Fibroblast of skin of abdomen (primary cell): ENCODE results near the gene REG3A. TPM values are rescaled to one million over a fixed set of nuclear protein-coding genes. Genes with fewer than 3 reads are reported as not detected.

ENCODE experiments used
- DNase-seq: peaks from one replicate; pipeline ENCODE4 v3.0.0-alpha.2; 2013
- polyA plus RNA-seq, 2 experiments: library from polyadenylated mRNA; unstranded; fragments of 120-200 nt; gene quantifications; one replicate each; pipeline ENCODE4 v1.2.1, GENCODE V29; 2013; ENCODE audit not compliant: insufficient read length in 2 of 2

The REG3A gene
- polyA plus RNA-seq (2013, experiment 1 of 2; ENCODE audit: insufficient read length): not detected
- polyA plus RNA-seq (2013, experiment 2 of 2; ENCODE audit: insufficient read length): not detected

GRCh38 chr2:79159653-79160052 lies at the start of gene REG3A:
REG3A (minus strand) TSS chr2:79159753; CDS start chr2:79159405, 348 bp downstream.
- DNase-seq: no peak

GRCh38 chr2:79200762-79201161 lies 41.2 kb upstream of the REG3A start:
- no peak for DNase-seq

GRCh38 chr2:79191816-79192215 lies 32.3 kb upstream of the REG3A start:
- no peak for DNase-seq

GRCh38 chr2:79191081-79191480 lies 31.5 kb upstream of the REG3A start:
- no peak for DNase-seq

GRCh38 chr2:79189465-79189864 lies 29.9 kb upstream of the REG3A start:
- DNase-seq: no peak

GRCh38 chr2:79181617-79182016 lies 22.1 kb upstream of the REG3A start:
- DNase-seq: no peak

GRCh38 chr2:79180092-79180491 lies 20.5 kb upstream of the REG3A start:
- no peak for DNase-seq

- DNase-seq: no peak
Observed at GRCh38 chr2:79179036-79179435, 19.5 kb upstream of the REG3A start.

GRCh38 chr2:79178076-79178674 lies 18.6 kb upstream of the REG3A start:
- no peak for DNase-seq

- DNase-seq: no peak
Observed at GRCh38 chr2:79171348-79171958, 11.9 kb upstream of the REG3A start.

- no peak for DNase-seq
Observed at GRCh38 chr2:79162801-79163200, 3.2 kb upstream of the REG3A start.

- no peak for DNase-seq
Observed at GRCh38 chr2:79162132-79162531, 2.6 kb upstream of the REG3A start.

- DNase-seq: no peak
Observed at GRCh38 chr2:79159030-79159429, 523 bp downstream of the REG3A start.

GRCh38 chr2:79155826-79156476 lies 3.6 kb downstream of the REG3A start:
- DNase-seq: no peak

- DNase-seq: no peak
Observed at GRCh38 chr2:79139423-79139822, 20.1 kb downstream of the REG3A start.

GRCh38 chr2:79138385-79138784 lies 21.2 kb downstream of the REG3A start:
- DNase-seq: no peak

GRCh38 chr2:79131687-79132086 lies 27.9 kb downstream of the REG3A start:
- DNase-seq: no peak

- no peak for DNase-seq
Observed at GRCh38 chr2:79129804-79130203, 29.7 kb downstream of the REG3A start.

GRCh38 chr2:79129260-79129659 lies 30.3 kb downstream of the REG3A start:
- no peak for DNase-seq

GRCh38 chr2:79128406-79128805 lies 31.1 kb downstream of the REG3A start:
- no peak for DNase-seq

GRCh38 chr2:79125721-79125985 lies 33.9 kb downstream of the REG3A start:
- DNase-seq: no peak

- no peak for DNase-seq
Observed at GRCh38 chr2:79124907-79125720, 34.4 kb downstream of the REG3A start.

GRCh38 chr2:79122676-79123075 lies 36.9 kb downstream of the REG3A start:
- DNase-seq: no peak
